Left colon (tissue), 2 donors: ENCODE measurements around the gene ME1. TPM values are rescaled to one million over a fixed set of nuclear protein-coding genes. Genes with fewer than 3 reads are reported as not detected.

Experiments
- ATAC-seq: fragments of 200-7000 bp; cut with Tn5 transposase; one replicate; pipeline ENCODE4 v1.9.1; 2020; ENCODE audit warnings: mild to moderate bottlenecking, moderate library complexity
- DNase-seq, 2 donors: peaks; one replicate each; pipeline ENCODE4 v3.0.0-alpha.2; 2020
- intact Hi-C, 2 donors: fragments of 100-400 bp; cut with DNase I in 1 of 2; cut with micrococcal nuclease in 1 of 2; formaldehyde crosslinking; loops; one replicate each; pipeline versions ENCODE4 v1.11.2 to v1.14.0; 2022; cut with DNase I, micrococcal nuclease
- total RNA-seq, 2 donors: library from RNA; stranded (reverse); fragmentation: NEBNext Ultra II Directional; extraction: Animal tissue kit (Norgen Biotek cat#: 25700); gene quantifications; one replicate each; pipeline ENCODE4 v1.2.1, GENCODE V29; 2021
- donor health status: DM: no; HTN: no; CAD: no.
- donor health status: DM: yes; HTN: yes; CAD: no.

ME1 gene
- total RNA-seq, 2 donors from 2014 or later = 4.8 to 6.8 TPM

DNA sequence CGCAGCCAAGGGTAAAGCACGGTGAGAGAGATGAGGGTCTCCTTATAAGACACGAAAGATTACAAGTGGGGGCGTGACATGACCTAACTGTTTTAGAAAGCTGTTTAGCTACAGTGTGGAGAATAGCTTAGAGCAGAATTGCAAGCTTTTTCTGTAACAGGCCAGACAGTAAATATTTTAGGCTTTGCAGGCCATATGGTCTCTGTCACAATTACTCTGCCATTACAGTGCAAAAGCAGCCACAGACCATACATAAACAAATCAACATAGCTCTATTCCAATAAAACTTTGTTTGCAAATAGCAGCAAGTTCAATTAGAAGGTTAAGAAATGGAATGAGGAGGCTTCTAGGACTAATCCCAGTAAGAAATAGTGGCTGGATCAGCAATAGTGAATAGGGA lies 254.6 kb downstream of the ME1 start:
- ATAC-seq (no peak), DNase-seq (no peak)

DNA sequence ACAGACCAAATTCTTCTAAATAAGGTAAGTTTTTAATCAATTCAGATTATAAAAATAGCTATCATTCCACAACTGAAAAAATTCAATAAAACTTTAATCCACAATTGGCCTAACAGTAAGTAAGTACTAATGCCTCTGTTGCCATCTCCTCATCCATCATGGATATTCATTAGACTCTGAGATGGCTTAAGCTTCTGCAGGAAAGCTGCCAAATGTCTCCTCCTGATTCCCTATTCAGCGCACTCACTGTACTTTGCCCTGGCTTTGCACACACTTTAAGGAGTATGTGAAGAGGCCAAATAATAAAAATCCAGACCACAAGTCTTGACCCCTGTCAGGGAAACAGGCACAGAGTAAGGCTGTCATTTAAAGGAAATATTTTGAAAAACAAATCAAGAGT lies 261.3 kb downstream of the ME1 start:
- peak; percentile 29 for ATAC-seq
- DNase-seq = no peak
- intact Hi-C loops = no loop called here

More for the DNA sequence above, 254.6 kb downstream of the ME1 start:
- intact Hi-C loops = no loop called here

DNA sequence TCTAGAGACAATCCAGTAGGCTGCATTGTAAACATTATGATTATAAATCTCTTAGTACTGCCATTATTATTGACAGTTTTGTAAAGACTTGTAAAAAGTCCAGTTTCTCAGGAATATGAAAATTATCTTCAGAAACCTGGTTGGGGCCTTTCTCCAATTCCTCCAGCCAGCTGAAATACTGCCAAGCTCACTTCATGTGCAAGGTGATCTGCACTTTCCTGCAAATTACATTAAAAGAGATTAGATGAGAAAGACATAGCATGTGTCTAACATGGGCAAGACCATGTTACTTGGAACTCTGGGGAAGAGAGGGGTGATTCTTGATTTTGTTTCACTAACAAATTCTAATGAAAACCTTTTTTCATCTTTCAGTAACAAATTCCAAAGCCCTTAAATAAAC lies 261.7 kb downstream of the ME1 start:
- ATAC-seq (no peak), DNase-seq (no peak)
- intact Hi-C loops = no loop called here

DNA sequence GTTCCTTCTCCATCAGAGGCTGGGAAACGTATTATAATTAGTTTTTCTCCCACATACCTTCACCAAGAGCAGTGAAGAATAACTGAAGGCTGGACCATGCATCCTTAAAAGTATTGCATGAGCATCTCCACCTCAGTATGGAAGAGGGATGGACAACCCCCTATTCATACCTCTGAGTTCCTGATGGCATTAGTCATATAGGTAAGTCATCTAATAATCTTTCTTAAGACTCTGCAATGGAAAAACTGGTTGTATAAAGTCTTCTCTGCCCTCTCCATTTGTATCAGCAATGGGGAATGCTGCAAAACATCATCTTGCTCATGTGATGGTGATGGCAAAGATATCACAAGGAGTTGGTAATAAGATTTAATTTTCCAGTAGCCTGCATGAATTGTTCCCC lies 262.3 kb downstream of the ME1 start:
- ATAC-seq = no peak
- intact Hi-C loops = no loop called here
- no peak for DNase-seq

DNA sequence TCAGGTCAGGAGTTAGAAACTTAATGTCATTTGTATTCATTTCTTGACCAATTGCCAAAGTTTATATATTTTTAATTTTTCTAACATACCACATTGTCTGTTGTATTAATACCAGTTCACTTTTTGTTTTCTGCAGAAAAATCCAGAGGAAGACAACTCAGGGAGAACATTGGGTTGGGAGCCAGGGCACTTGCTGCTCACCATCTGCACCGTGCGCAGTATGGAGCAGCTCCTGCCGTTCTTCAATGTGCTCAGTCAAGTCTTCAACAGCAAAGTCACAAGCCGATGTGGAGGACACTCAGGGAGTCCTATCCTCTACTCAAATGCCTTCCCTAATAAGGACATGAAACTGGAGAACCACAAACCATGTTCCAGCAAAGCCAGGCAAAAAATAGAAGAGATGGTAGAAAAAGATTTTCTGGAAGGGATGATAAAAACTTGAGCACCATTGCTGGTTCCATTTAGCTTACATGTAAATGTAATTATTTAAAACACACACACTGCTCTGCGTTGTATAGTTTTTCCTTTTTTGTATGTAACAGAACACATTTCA lies 263.0 kb downstream of the ME1 start:
- intact Hi-C loops = no loop called here
- DNase-seq (no peak), ATAC-seq (no peak)

Other genes starting within 250 kb of the ME1 start
- gene PGM3, start 237.8 kb downstream of the ME1 start, total RNA-seq = 10 to 100 TPM; 36.8 to 46.7 TPM
- gene RWDD2A, start 237.7 kb downstream of the ME1 start, total RNA-seq = 1 to 10 TPM; 2.8 to 3.3 TPM
- not detected for gene PRSS35, start 81.5 kb upstream of the ME1 start, total RNA-seq